ENCODE results near the gene GRAMD4.

- TF ChIP-seq SIN3A (IDR thresholded peaks at IDR 0.05; ENCODE audit: borderline replicate concordance, insufficient read depth, low read length), result no peak
- TF ChIP-seq POLR2AphosphoS5 (IDR thresholded peaks at IDR 0.05; ENCODE audit: low read depth, low read length), result no peak
- no peak for TF ChIP-seq REST (IDR thresholded peaks at IDR 0.05; ENCODE audit: insufficient read depth in 1 of 2, low read depth in 2 of 2, low read length in 2 of 2)
Measured at GRCh38 chr22:46607483-46608114, 12.6 kb upstream of the GRAMD4 start.

All from PFSK-1 (cell line).